NCI-H2171 treated with DMSO at 0.1 percent for 48 hours (cell line): Measurements from ENCODE around the gene MRPL30.
"Not testable (repeated sequence)": the region's sequence is repeated elsewhere in the genome, so short reads cannot be mapped to it uniquely, and the experiment has no call there.

Experiments
- DNase-seq: peaks from one replicate; lab custom pipeline; 2025; lab: John Stamatoyannopoulos, UW

MRPL30 gene

DNA sequence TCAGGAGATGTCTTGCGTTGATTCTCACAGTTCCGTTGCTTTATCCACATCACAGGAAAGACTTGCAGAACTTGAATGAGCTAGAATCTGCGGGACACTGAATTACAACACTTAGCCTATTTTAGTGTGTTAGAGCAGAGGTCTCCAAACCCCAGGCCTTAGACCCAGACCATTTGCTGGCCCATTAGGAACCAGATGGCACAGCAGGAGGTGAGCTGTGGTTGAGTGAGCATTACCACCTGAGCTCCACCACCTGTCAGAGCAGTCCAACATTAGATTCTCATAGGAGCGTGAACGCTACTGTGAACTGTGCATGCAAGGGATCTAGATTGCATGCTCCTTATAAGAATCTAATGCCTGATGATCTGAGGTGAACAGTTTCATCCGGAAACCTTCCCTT is 3.8 kb downstream of the MRPL30 start:
- peak; percentile 53 for DNase-seq

DNA sequence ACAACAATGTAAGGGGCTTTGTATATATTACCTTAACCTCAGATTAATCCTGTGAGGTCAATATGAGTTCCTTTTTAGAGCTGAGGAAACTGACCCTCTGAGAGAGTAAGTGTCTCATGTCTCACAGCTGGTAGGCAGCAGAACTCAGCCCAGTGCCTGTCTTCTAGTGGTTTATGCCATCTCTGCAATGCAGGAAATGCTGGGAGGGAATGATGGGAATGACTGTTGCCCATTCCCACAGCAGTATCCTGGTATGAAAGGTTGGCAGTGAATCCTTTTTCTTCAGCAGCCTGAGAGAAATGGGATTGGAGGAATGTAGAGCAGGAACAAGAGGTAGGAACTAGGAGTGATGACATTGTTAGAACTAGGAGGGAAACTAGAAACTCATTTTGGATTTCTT is 6.0 kb downstream of the MRPL30 start:
- no peak for DNase-seq

DNA sequence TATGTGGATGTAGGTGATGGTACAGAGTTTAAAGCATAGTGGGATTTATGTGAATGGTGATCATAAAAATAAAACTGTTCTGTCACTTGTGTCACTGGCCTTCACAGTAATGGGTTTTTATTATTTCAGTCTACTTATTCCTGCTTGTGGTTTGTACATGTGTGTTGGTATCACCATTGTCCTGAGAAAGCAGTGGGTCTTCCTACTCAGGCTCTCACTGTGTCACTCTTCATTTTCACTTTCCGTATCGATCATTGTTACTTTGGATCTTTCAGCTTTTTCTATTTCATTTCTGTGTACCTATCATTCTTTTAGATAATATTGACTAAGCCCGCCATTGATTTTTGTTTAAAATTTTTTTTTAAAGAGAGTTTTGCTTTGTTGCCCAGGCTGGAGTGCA is 7.4 kb downstream of the MRPL30 start:
- no peak for DNase-seq

GRCh38 chr2:99190548-99190947 is 9.6 kb downstream of the MRPL30 start:
- DNase-seq, result no peak

DNA sequence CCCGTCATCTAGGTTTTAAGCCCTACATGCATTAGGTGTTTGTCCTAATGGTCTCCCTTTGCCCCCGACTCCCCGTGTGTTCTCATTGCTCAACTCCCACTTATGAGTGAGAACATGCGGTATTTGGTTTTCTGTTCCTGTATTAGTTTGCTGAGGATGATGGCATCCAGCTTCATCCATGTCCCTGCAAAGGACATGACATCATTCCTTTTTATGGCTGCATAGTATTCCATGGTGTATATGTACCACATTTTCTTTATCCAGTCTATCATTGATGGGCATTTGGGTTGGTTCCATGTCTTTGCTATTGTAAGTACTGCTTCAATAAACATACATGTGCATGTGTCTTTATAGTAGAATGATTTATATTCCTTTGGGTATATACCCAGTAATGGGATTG is 11.4 kb downstream of the MRPL30 start:
- DNase-seq, result not testable (repeated sequence)

DNA sequence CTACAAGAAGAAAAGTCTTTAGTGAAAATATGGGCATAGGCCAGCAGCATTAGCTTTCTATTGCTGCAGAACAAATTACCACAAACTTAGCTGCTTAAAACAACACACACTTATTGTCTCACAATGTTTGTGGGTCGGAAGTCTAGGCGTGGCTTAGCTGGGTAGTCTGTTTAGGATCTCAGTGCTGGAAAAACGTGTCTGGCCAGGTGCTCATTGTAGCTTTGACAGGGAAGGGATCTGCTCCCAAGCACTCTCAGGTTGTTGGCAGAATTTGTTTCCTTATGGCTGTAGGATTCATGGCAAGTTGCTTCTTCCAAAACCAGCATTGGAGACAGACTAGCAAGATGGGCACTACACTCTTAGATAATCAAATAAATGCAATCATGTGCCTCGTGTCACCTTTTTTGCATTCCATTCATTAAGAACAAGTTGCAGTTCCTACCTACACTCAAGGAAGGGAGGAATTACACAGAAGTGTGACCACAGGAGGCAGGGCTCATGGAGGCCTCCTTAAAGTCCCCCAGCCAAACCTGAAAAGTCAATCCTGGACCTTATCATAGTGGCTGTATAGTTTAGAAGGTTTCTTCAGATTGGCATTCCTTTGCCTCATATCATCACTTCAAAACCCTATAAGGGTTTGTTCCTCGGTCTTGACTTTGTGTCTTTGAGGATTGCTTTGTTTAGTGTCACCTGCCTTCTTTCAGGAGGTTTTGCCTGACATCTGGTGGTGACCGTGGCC is 17.3 kb downstream of the MRPL30 start:
- no peak for DNase-seq

- no peak for DNase-seq
Measured at GRCh38 chr2:99200076-99200800, 19.3 kb downstream of the MRPL30 start.

- no peak for DNase-seq
Measured at GRCh38 chr2:99201959-99202678, 21.1 kb downstream of the MRPL30 start.

DNA sequence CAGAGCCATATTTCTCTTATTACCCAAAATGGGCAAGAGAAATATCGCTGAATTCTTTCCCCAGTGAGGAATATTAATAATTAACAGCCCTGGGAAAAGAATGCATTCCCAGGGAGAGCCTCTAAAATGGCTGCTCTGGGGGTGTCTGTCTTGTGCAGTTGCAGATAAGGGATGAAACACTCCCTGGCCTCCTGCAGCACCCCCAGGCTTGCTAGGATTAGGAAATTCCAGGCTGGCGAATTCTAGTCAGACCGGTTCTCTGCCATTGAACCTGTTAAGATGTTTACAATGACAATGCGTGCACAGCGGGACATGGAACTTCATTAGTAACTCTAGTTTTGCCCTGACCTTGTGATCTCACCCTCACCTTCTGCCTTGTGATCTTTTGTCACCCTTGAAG is 24.5 kb downstream of the MRPL30 start:
- no peak for DNase-seq

- DNase-seq, result no peak
Measured at GRCh38 chr2:99216096-99216495, 35.1 kb downstream of the MRPL30 start.

DNA sequence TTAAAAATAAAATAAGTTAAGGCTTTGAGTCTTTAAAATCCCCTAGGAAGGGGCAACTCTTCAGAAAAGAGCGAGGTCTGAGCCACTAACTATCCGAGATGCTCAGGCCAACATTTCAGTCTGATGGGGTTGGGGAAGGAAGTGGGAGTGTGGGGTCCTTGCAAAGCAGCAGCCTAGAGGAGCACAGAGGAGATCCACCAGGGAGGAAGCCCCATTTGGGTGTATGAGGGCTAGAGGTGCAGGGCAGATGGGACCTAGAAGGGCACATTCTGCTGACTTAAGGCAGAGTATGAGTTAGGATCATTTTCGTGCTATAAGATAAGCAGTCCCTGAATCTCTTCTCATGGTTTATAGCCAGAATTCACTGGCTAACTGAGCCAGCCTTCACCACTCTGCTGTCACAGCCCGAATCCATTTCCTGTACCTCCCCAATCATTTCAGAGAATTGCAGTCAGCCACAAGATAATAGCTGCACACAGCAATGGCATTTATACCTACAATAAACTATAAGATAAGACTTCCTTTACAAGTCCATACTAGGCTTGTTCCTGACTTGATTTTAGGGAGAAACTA is 37.0 kb downstream of the MRPL30 start:
- DNase-seq, result no peak

- DNase-seq, result not testable (repeated sequence)
Measured at GRCh38 chr2:99233177-99233576, 52.2 kb downstream of the MRPL30 start.

- no peak for DNase-seq
Measured at GRCh38 chr2:99238599-99238998, 57.6 kb downstream of the MRPL30 start.

DNA sequence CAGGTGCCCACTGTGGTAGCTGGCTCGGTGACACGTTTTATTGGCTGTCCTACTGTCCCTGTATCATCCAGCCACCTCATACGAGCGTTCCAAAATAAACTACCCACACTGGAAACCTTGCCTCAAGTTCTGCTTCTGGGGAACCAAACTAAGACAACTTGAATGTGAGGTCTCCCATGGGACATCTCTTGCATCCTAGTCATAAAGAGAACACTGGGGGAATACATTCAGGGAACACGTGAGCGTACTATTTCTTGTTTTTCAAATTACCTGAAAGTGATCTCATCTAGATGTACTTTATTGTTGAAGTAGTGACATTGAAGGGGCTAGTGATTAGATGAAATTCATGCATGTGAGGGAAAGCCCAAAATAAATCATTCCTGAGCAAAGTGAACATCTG is 59.4 kb downstream of the MRPL30 start:
- DNase-seq, result no peak

DNA sequence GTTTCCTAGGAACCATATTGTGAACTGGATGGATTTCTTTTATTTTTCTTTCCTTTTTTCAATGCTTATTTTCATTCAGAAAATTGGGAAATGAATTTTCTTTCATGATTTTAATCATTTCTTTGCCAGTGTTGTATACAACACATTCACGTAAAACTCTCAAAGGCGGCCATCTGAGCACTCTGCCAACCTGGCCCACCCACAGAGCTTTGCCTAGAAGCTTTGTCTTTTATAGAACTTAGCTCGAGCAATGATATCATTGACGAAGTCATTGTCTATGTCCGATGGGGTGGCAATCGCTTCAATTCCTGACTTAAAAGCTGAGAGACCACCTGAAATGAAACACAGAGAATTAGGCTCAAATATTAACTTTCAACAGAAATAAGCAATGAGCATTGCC is 61.2 kb downstream of the MRPL30 start:
- no peak for DNase-seq
